HFF-Myc (cell line): ENCODE data around the gene CYB5B.

Experiments
- DNase-seq: peaks from one replicate; pipeline ENCODE4 v3.0.0-alpha.2; 2011; ENCODE audit warnings: low read depth; ENCODE audit errors: extremely low read depth
- H3K4me3 ChIP-seq: replicated peaks from 2 replicates; pipeline ENCODE4 v1.5.1; 2011; ENCODE audit warnings: low read depth, mild to moderate bottlenecking, control low read depth, low read length
- CTCF ChIP-seq: IDR thresholded peaks from 2 replicates; pipeline ENCODE4 v1.5.1; 2012; ENCODE audit warnings: mild to moderate bottlenecking, low read depth, low read length, control low read depth; ENCODE audit errors: missing control alignments

CYB5B gene

GRCh38 chr16:69384974-69385373 is 39.4 kb upstream of the CYB5B start:
- H3K4me3 ChIP-seq = peak overlapping the region; percentile 85
- TF ChIP-seq CTCF = no peak
- no peak for DNase-seq

- no peak for DNase-seq
- no peak for TF ChIP-seq CTCF
- peak overlapping the region; percentile 85; the same call in 1 of the 2 replicates for H3K4me3 ChIP-seq
These were observed 37.8 kb upstream of the CYB5B start for GRCh38 chr16:69386596-69386995.

GRCh38 chr16:69393898-69394849 is 30.2 kb upstream of the CYB5B start:
- no peak for TF ChIP-seq CTCF
- DNase-seq = no peak
- H3K4me3 ChIP-seq = no peak overlapping the region

- TF ChIP-seq CTCF = no peak
- no peak overlapping the region for H3K4me3 ChIP-seq
- no peak for DNase-seq
These were observed 28.6 kb upstream of the CYB5B start for GRCh38 chr16:69395859-69396186.

- DNase-seq = peak; percentile 90
- H3K4me3 ChIP-seq = no peak overlapping the region
- peak; percentile 57 for TF ChIP-seq CTCF
These were observed 28.0 kb upstream of the CYB5B start for GRCh38 chr16:69396187-69397061.

- H3K4me3 ChIP-seq = no peak overlapping the region
- no peak for DNase-seq
- TF ChIP-seq CTCF = peak; percentile 71
These were observed 26.4 kb upstream of the CYB5B start for GRCh38 chr16:69397821-69398521.
